NCI-H2171 (cell line): ENCODE measurements around the gene RORC.
"Not testable (repeated sequence)": the region's sequence is repeated elsewhere in the genome, so short reads cannot be mapped to it uniquely, and the experiment has no call there.

Source experiments
- DNase-seq: peaks from one replicate; lab custom pipeline; 2025; lab: John Stamatoyannopoulos, UW

Gene RORC

DNA sequence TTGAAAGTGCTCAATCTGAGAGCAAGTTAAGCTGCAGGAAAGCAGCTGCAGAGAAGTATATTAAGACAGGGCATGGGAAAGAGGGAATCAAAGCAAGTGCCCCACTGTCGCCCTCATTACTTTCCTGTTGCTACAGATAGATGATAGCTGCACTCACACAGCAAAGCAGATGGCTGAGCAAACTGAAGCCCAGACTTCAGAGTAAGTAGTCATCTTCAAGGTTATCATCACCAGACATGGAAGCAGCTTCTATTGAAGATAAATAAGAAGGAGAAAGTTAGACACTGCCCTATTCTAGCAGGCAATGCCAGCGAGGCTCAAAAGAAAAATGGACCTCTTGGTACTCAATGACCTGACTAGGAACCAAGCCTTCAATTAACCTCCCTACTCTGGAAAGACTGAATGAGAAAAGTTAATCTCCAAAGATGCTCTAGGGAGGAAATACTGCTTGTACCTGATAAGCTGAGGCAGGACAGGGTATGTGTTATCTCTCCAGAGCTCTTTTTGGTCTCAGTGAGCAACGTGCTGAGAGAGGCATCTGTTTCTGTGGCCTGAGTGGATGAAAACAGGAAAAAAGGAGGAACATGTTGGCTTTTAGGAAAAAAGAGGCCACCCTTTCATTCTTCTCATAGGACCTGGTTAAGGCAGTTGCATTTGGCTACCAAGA lies 57.2 kb downstream of the RORC start:
- no peak for DNase-seq

DNA sequence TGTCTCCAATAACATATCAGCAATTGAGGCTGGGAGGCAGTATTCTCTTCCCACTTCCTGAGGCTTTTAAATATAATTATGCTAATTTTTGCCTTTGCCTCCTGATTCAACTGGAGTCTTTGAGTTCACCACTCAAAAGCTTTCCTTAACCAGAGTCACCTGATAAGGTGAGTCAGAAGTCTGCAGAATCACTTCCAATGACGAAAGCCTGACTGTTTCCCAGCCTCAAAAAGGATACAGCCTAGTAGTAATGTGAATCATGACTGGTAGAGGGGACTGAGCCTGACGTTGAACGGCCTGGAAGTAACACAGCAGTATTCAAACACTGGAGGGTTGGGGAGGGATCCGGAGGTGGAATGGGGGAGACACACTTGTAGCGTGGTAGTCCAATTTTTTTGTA lies 57.9 kb downstream of the RORC start:
- DNase-seq = no peak

DNA sequence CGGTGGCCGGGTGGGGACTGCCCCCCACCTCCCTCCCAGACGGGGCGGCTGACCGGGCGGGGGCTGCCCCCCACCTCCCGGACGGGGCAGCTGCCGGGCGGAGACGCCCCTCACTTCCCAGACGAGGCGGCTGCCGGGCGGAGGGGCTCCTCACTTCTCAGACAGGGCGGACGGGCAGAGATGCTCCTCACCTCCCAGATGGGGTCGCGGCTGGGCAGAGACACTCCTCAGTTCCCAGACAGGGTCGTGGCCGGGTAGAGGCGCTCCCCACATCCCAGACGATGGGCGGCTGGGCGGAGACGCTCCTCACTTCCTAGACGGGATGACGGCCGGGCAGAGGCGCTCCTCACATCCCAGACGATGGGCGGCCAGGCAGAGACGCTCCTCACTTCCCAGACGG lies 62.3 kb downstream of the RORC start:
- DNase-seq = not testable (repeated sequence)

DNA sequence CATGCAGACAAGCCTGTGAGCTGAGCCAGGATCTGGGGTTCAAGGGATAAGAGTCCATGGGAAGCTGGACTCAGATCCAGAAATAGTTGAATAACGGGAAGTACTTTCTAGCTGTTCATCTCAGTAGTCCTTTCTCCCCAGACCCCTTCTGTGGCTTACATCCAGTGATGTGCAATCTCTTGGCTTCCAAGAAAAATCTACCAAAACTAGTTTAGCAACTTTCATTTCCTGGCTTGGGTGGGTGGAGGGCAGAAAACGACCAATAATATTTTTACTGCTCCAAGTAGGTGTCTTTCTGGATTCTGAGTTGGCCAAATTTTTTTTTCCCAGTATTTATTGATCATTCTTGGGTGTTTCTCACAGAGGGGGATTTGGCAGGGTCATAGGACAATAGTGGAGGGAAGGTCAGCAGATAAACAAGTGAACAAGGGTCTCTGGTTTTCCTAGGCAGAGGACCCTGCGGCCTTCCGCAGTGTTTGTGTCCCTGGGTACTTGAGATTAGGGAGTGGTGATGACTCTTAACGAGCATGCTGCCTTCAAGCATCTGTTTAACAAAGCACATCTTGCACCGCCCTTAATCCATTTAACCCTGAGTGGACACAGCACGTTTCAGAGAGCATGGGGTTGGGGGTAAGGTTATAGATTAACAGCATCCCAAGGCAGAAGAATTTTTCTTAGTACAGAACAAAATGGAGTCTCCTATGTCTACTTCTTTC lies 63.1 kb downstream of the RORC start:
- not testable (repeated sequence) for DNase-seq

DNA sequence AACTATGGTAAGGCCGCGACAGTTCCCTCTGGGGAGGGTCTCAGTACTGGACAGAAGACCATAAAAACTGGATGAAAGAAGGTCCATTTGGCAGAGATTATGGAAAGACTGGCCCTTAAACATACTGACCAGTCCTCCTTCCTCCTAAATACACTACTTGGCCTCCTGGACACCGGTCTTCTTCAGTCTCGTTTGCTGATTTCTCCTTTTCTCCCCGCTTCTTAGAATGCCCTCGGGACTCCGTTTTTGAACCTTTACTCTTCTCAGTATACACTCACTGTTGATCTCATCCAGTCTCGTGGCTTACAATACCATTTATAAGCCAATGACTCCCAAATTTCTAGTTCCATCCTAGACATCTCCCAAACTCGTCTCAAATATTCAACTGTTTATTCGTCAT lies 67.6 kb downstream of the RORC start:
- no peak for DNase-seq

DNA sequence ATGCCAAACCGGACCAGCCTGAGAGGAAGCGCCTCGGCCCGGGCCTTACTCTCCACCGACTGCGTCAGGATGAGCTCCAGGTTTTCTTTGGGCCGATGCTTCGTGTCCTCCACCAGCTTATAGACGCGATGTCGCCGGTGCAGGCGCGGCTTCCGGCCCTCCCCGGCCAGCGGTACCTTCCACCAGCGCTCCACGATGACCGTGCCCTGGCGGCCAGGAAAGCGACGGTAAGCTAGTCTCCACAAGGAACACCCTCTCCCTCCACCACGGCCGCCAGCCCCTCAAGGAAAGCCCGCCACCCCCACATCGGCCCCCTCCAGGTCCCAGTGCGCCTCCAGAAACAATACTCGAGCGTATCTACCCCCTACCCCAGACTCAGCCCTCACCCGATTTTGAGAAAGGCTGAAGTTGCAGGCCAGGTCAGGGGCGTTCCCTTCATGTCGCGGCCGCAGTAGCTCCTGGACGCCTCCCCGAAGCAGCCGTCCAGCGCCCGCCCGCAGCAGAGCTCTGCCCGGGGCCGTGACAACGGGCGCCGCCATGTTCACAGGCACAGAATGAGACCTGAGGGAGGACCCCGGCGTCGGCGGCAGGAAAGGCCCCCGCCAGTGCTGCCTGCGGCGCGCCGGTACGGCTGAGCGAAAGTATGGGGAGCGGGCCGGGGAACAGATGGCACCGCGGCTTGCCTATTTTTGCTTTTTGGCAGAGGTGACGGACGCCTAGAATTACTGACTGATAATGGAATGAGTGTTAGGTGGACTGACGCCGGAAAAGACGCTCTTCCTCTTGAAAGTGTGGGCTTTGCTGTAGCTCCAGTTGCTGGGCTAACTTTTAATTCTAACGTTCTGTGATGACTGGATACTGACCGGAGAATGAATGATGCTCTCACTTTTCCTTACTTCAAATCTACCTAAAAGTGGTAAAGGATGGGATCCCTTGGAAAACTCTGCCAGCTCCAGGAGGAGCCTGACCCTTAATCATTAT lies 68.4 kb downstream of the RORC start, which contains the start of gene MRPL9:
MRPL9 (minus strand) TSS at position 556 of the 981 bp plus-strand sequence; CDS start at position 539, 17 bp downstream.
- DNase-seq = peak; percentile 85

DNA sequence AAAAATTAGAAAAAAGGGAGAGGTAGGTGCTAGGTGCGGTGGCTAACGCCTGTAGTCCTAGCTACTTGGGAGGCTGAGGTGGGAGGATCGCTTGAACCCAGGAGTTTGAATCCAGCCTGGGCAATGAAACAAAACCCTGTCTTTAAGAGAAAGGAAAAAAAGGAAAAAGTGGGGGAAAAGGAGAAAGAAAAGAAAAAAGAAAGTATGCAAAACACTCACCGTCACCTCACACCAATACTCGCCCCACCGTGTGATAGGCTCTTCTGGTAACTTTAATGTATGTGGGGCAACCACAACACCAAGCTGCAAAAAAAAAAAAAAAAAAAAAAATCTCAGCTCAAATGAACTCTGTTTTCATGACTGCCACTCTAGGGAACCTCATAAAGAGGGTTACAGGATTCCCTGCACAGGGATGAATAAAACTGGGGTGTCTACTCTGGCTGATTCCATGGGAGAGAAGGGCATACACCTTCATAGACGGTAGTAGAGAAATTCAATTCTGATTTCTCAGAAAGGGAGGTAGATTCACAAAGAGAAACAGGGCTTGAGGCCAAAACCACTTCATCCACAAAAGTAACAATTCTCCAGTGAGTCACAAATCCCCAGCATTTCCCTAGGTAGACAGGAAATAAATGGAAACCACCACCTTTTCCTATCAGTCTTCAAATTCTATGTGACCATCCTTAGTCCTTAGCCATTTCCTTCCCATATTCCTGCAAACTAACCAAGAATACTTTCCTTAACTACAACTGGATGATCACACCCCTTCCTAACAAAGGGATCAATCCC lies 70.8 kb downstream of the RORC start:
- no peak for DNase-seq

DNA sequence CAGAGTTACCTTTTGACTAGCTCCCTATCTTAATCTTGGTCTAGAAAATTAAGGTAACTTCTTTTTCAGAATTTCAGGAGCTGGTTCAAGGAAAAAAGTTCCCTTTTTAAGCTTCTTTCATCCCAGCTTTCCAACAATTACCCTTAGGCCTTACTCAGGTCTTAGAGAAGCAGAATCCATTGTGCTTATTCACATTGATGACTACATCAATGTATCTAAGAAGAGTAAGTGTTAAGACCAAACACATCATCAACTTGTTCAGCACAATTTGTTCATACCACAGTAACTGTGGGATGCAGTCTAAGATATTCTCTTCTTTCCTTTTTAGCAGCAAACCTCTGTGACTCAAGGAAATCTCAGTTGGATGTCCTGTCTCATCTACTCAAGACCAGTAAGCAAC lies 72.4 kb downstream of the RORC start:
- DNase-seq = no peak

DNA sequence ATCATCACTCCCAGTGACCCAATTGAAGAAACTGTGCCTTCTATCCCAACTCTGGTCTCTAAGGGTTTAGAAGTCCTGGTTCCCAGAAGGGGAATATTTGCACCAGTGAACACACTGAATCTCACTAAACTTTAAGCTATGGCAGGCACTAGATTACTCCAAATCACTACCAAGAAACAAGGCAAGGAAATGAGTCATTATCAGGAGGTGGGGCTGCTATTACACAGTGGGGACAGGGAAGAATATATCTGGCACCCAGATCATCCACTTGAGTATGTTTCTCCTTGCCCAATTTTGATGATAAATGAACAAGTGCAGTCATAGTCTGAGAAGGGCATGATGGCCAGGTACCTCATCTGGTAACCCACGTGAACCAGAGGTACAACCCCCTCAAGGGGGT lies 75.3 kb downstream of the RORC start:
- no peak for DNase-seq
